HFF-Myc (cell line): ENCODE measurements around the gene PLOD3.

Experiments
- DNase-seq: peaks from one replicate; pipeline ENCODE4 v3.0.0-alpha.2; 2011; ENCODE audit warnings: low read depth; ENCODE audit errors: extremely low read depth
- H3K4me3 ChIP-seq: replicated peaks from 2 replicates; pipeline ENCODE4 v1.5.1; 2011; ENCODE audit warnings: low read depth, mild to moderate bottlenecking, control low read depth, low read length
- CTCF ChIP-seq: IDR thresholded peaks from 2 replicates; pipeline ENCODE4 v1.5.1; 2012; ENCODE audit warnings: mild to moderate bottlenecking, low read depth, low read length, control low read depth; ENCODE audit errors: missing control alignments

PLOD3 gene

DNA sequence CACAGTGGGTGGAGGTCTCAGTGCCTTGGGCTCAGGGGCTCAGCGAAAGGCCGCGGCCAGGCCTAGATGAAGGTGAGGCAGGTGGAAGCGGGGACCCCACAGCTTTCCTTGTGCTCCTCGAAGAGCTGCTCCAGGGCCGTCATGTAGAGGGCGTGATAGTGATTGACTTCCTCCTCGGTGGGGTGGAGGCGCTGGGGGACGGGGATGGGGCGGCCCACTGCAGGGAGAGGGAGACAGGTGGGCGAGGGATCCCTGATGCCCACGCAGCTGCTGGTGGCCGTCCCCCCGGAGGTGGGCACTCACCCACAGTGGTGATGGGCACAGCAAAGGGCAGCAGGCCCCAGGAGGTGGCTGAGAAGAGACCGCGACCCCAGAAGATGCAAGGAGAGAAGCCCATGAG lies 21.5 kb downstream of the PLOD3 start:
- TF ChIP-seq CTCF = no peak
- no peak overlapping the region for H3K4me3 ChIP-seq
- DNase-seq = no peak

- no peak overlapping the region for H3K4me3 ChIP-seq
- no peak for TF ChIP-seq CTCF
- no peak for DNase-seq
Observed at GRCh38 chr7:101189109-101189508, 28.3 kb downstream of the PLOD3 start.

GRCh38 chr7:101186844-101187428 lies 30.4 kb downstream of the PLOD3 start:
- no peak for TF ChIP-seq CTCF
- no peak for DNase-seq
- H3K4me3 ChIP-seq = no peak overlapping the region

DNA sequence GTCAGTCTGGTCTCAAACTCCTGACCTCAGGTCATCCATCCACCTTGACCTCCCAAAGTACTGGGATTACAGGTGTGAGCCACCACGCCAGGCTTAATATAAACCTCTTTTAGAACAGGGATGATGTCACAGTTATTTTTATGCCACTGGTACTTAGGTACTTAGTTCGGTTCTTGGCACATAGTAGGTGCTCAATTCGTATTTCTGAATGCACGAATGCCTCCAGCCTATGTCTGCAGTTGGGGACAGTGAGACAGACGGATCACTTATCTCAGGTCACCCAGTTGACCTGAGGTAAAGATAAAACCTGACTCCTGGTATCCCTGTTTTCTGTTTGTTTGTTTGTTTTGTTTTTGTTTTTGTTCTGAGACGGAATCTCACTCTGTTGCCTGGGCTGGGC lies 31.2 kb downstream of the PLOD3 start:
- no peak for TF ChIP-seq CTCF
- no peak for DNase-seq
- H3K4me3 ChIP-seq = no peak overlapping the region

- no peak overlapping the region for H3K4me3 ChIP-seq
- TF ChIP-seq CTCF = no peak
- no peak for DNase-seq
Observed at GRCh38 chr7:101185258-101185839, 32.0 kb downstream of the PLOD3 start.

DNA sequence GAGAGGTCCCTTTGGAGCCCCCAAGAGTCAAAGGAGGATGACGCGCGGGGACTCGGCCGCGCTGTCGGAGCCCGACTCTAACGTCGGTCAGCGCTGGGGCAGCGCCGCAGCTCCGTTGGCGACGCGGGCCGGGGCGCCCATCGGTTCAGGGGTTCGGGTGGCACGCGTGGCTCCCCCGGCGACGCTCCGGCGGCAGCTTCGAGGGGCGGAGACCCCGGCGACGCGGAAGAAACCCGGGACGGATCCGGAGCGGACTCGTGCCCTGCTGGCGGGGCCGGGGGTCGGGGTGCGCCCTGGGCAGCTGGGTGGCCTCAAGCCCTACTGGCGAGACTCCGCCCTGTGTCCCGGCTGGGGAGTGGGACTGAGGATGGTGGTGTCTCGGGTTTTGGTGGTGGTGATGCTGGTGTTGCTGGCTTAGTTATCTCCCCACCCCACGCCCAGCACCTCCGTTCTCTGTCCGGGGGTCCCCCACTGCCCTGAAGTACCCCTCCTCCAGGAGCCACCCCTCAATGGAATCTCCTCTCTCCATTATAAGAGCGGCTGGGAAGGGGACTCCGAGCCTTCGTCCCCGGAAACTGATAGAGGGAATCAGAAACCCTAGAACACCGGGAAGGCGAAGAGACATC lies 37.1 kb downstream of the PLOD3 start, which contains the start of gene NAT16:
NAT16 (minus strand) TSS at position 164 of the 626 bp plus-strand sequence. CDS start 5,486 bp downstream, outside the sequence.
- DNase-seq = no peak
- no peak within 1 kb of the TSS for H3K4me3 ChIP-seq

More for the DNA sequence above, 37.1 kb downstream of the PLOD3 start, which contains the start of gene NAT16:
- no peak for TF ChIP-seq CTCF
